ENCODE measurements around the gene KLF16.
A peak's percentile ranks its signal among the peaks of the same experiment; 100 is the strongest.

KLF16 gene

GRCh38 chr19:1908364-1908678 lies 44.9 kb upstream of the KLF16 start:
- H3K4me1 ChIP-seq (ENCODE audit: control insufficient read depth, low read depth, low read length), result no peaks in the 10 kb centered on the region
- H3K4ac ChIP-seq (ENCODE audit: low read depth, low read length), result no peak overlapping the region
- H4K5ac ChIP-seq (ENCODE audit: low read length), result no peak overlapping the region
- H3K27ac ChIP-seq (ENCODE audit: low read depth, low read length), result no peak overlapping the region
- H3K4me3 ChIP-seq (ENCODE audit: low read length), result no peak overlapping the region
- H3K79me1 ChIP-seq (ENCODE audit: low read length), result peaks cover 13% of the 10 kb centered on the region
- H3K27me3 ChIP-seq (ENCODE audit: insufficient read depth, low read length, poor library complexity), result no peaks in the 10 kb centered on the region
- peaks cover 3% of the 10 kb centered on the region for H3K36me3 ChIP-seq (ENCODE audit: control insufficient read depth, insufficient read depth, low read length)
- no peak overlapping the region for H2BK15ac ChIP-seq (replicated peaks; ENCODE audit: low read depth)
- no peak overlapping the region for H3K56ac ChIP-seq (ENCODE audit: low read length)
- no peak overlapping the region for H3K4me2 ChIP-seq (ENCODE audit: low read length)
- WGBS (ENCODE audit: extremely low coverage, insufficient coverage, low lambda C conversion rate), result no CpG with 5 or more reads among the region's 13 CpGs
- no peak overlapping the region for H4K8ac ChIP-seq (ENCODE audit: low read depth, low read length)
- H2AK5ac ChIP-seq (ENCODE audit: low read length), result no peak overlapping the region
- H2BK120ac ChIP-seq (ENCODE audit: low read depth, low read length), result no peak overlapping the region
- no peak overlapping the region for H3K23ac ChIP-seq (ENCODE audit: low read length)
- DNase-seq, result no peak
- H3K18ac ChIP-seq (ENCODE audit: low read length), result no peak overlapping the region
- peaks cover 49% of the 10 kb centered on the region for H3K79me2 ChIP-seq (ENCODE audit: control insufficient read depth, insufficient read depth, low read length)
- H3K9ac ChIP-seq (ENCODE audit: low read length), result no peak overlapping the region
- no peak overlapping the region for H2BK5ac ChIP-seq (ENCODE audit: low read length)

- H2BK120ac ChIP-seq (ENCODE audit: low read depth, low read length), result no peak overlapping the region
- H3K36me3 ChIP-seq (ENCODE audit: control insufficient read depth, insufficient read depth, low read length), result peaks cover 3% of the 10 kb centered on the region
- H3K9ac ChIP-seq (ENCODE audit: low read length), result no peak overlapping the region
- no peak for DNase-seq
- no peak overlapping the region for H3K4me3 ChIP-seq (ENCODE audit: low read length)
- no peak overlapping the region for H3K23ac ChIP-seq (ENCODE audit: low read length)
- H3K27ac ChIP-seq (ENCODE audit: low read depth, low read length), result no peak overlapping the region
- no peak overlapping the region for H4K5ac ChIP-seq (ENCODE audit: low read length)
- H3K79me1 ChIP-seq (ENCODE audit: low read length), result peaks cover 13% of the 10 kb centered on the region
- H3K79me2 ChIP-seq (ENCODE audit: control insufficient read depth, insufficient read depth, low read length), result peaks cover 49% of the 10 kb centered on the region
- H3K27me3 ChIP-seq (ENCODE audit: insufficient read depth, low read length, poor library complexity), result no peaks in the 10 kb centered on the region
- peak overlapping the region; percentile 17 for H3K56ac ChIP-seq (ENCODE audit: low read length)
- no peak overlapping the region for H2AK5ac ChIP-seq (ENCODE audit: low read length)
- no peak overlapping the region for H3K4ac ChIP-seq (ENCODE audit: low read depth, low read length)
- no peak overlapping the region for H3K4me2 ChIP-seq (ENCODE audit: low read length)
- no peak overlapping the region for H2BK5ac ChIP-seq (ENCODE audit: low read length)
- no peak overlapping the region for H3K18ac ChIP-seq (ENCODE audit: low read length)
- no peak overlapping the region for H4K8ac ChIP-seq (ENCODE audit: low read depth, low read length)
- H2BK15ac ChIP-seq (replicated peaks; ENCODE audit: low read depth), result no peak overlapping the region
- H3K4me1 ChIP-seq (ENCODE audit: control insufficient read depth, low read depth, low read length), result no peaks in the 10 kb centered on the region
- WGBS (ENCODE audit: extremely low coverage, insufficient coverage, low lambda C conversion rate), result no CpG with 5 or more reads among the region's 43 CpGs
These were observed 44.4 kb upstream of the KLF16 start for GRCh38 chr19:1907563-1908363.

- peaks cover 1% of the 10 kb centered on the region for H3K36me3 ChIP-seq (ENCODE audit: control insufficient read depth, insufficient read depth, low read length)
- H4K8ac ChIP-seq (ENCODE audit: low read depth, low read length), result no peak overlapping the region
- H3K4ac ChIP-seq (ENCODE audit: low read depth, low read length), result no peak overlapping the region
- H3K23ac ChIP-seq (ENCODE audit: low read length), result no peak overlapping the region
- H4K5ac ChIP-seq (ENCODE audit: low read length), result no peak overlapping the region
- H2BK120ac ChIP-seq (ENCODE audit: low read depth, low read length), result no peak overlapping the region
- peaks cover 13% of the 10 kb centered on the region for H3K79me1 ChIP-seq (ENCODE audit: low read length)
- no CpG with 5 or more reads among the region's 10 CpGs for WGBS (ENCODE audit: extremely low coverage, insufficient coverage, low lambda C conversion rate)
- no peak overlapping the region for H2AK5ac ChIP-seq (ENCODE audit: low read length)
- H3K27me3 ChIP-seq (ENCODE audit: insufficient read depth, low read length, poor library complexity), result no peaks in the 10 kb centered on the region
- no peak overlapping the region for H3K9ac ChIP-seq (ENCODE audit: low read length)
- H3K4me2 ChIP-seq (ENCODE audit: low read length), result no peak overlapping the region
- H3K27ac ChIP-seq (ENCODE audit: low read depth, low read length), result no peak overlapping the region
- no peaks in the 10 kb centered on the region for H3K4me1 ChIP-seq (ENCODE audit: control insufficient read depth, low read depth, low read length)
- no peak overlapping the region for H2BK5ac ChIP-seq (ENCODE audit: low read length)
- H2BK15ac ChIP-seq (replicated peaks; ENCODE audit: low read depth), result no peak overlapping the region
- no peak overlapping the region for H3K18ac ChIP-seq (ENCODE audit: low read length)
- H3K56ac ChIP-seq (ENCODE audit: low read length), result peak overlapping the region; percentile 17
- DNase-seq, result no peak
- no peak overlapping the region for H3K4me3 ChIP-seq (ENCODE audit: low read length)
- peaks cover 45% of the 10 kb centered on the region for H3K79me2 ChIP-seq (ENCODE audit: control insufficient read depth, insufficient read depth, low read length)
These were observed 43.7 kb upstream of the KLF16 start for GRCh38 chr19:1906985-1907562.

- peak overlapping the region; percentile 93 for H3K56ac ChIP-seq (ENCODE audit: low read length)
- peak overlapping the region; percentile 93 for H3K9ac ChIP-seq (ENCODE audit: low read length)
- H3K79me1 ChIP-seq (ENCODE audit: low read length), result peaks cover 13% of the 10 kb centered on the region
- no peak overlapping the region for H2BK5ac ChIP-seq (ENCODE audit: low read length)
- peak overlapping the region; percentile 44 for H3K4ac ChIP-seq (ENCODE audit: low read depth, low read length)
- no peaks in the 10 kb centered on the region for H3K4me1 ChIP-seq (ENCODE audit: control insufficient read depth, low read depth, low read length)
- H3K27ac ChIP-seq (ENCODE audit: low read depth, low read length), result no peak overlapping the region
- H3K36me3 ChIP-seq (ENCODE audit: control insufficient read depth, insufficient read depth, low read length), result peaks cover 1% of the 10 kb centered on the region
- no peak overlapping the region for H3K18ac ChIP-seq (ENCODE audit: low read length)
- no peak overlapping the region for H2BK15ac ChIP-seq (replicated peaks; ENCODE audit: low read depth)
- H2BK120ac ChIP-seq (ENCODE audit: low read depth, low read length), result no peak overlapping the region
- peak overlapping the region; percentile 73 for H3K4me3 ChIP-seq (ENCODE audit: low read length)
- no peak overlapping the region for H4K8ac ChIP-seq (ENCODE audit: low read depth, low read length)
- no CpG with 5 or more reads among the region's 15 CpGs for WGBS (ENCODE audit: extremely low coverage, insufficient coverage, low lambda C conversion rate)
- H3K27me3 ChIP-seq (ENCODE audit: insufficient read depth, low read length, poor library complexity), result no peaks in the 10 kb centered on the region
- no peak overlapping the region for H2AK5ac ChIP-seq (ENCODE audit: low read length)
- peak overlapping the region; percentile 78 for H3K4me2 ChIP-seq (ENCODE audit: low read length)
- DNase-seq, result no peak
- no peak overlapping the region for H4K5ac ChIP-seq (ENCODE audit: low read length)
- H3K79me2 ChIP-seq (ENCODE audit: control insufficient read depth, insufficient read depth, low read length), result peaks cover 40% of the 10 kb centered on the region
- peak overlapping the region; percentile 1 for H3K23ac ChIP-seq (ENCODE audit: low read length)
These were observed 42.5 kb upstream of the KLF16 start for GRCh38 chr19:1905863-1906375.

GRCh38 chr19:1905110-1905862 lies 41.9 kb upstream of the KLF16 start, which contains the start of the genes ADAT3 and SCAMP4:
TSS of gene ADAT3 (plus strand) at chr19:1905399. CDS start at chr19:1912048, 6,649 bp downstream.
TSS of gene SCAMP4 (plus strand) at chr19:1905399. CDS start at chr19:1915020, 9,621 bp downstream.
- H3K18ac ChIP-seq (ENCODE audit: low read length), result peak within 1 kb of the TSS; percentile 69
- H2BK15ac ChIP-seq (replicated peaks; ENCODE audit: low read depth), result no peak within 1 kb of the TSS
- H4K8ac ChIP-seq (ENCODE audit: low read depth, low read length), result no peak within 1 kb of the TSS
- peaks cover 1% of the 10 kb centered on the region for H3K36me3 ChIP-seq (ENCODE audit: control insufficient read depth, insufficient read depth, low read length)
- no peak within 1 kb of the TSS for H2AK5ac ChIP-seq (ENCODE audit: low read length)
- H3K4me1 ChIP-seq (ENCODE audit: control insufficient read depth, low read depth, low read length), result no peaks in the 10 kb centered on the region
- H3K27me3 ChIP-seq (ENCODE audit: insufficient read depth, low read length, poor library complexity), result no peaks in the 10 kb centered on the region
- H3K4ac ChIP-seq (ENCODE audit: low read depth, low read length), result peak within 1 kb of the TSS; percentile 44
- peak within 1 kb of the TSS; percentile 66 for H3K23ac ChIP-seq (ENCODE audit: low read length)
- H3K4me2 ChIP-seq (ENCODE audit: low read length), result peak within 1 kb of the TSS; percentile 78
- DNase-seq, result peak; percentile 100
- peak within 1 kb of the TSS; percentile 93 for H3K56ac ChIP-seq (ENCODE audit: low read length)
- H3K27ac ChIP-seq (ENCODE audit: low read depth, low read length), result peak within 1 kb of the TSS; percentile 91
- H3K79me1 ChIP-seq (ENCODE audit: low read length), result peaks cover 13% of the 10 kb centered on the region
- H3K9ac ChIP-seq (ENCODE audit: low read length), result peak within 1 kb of the TSS; percentile 93
- peak within 1 kb of the TSS; percentile 73 for H3K4me3 ChIP-seq (ENCODE audit: low read length)
- H2BK5ac ChIP-seq (ENCODE audit: low read length), result no peak within 1 kb of the TSS
- H3K79me2 ChIP-seq (ENCODE audit: control insufficient read depth, insufficient read depth, low read length), result peaks cover 37% of the 10 kb centered on the region
- H2BK120ac ChIP-seq (ENCODE audit: low read depth, low read length), result no peak within 1 kb of the TSS
- no CpG with 5 or more reads among the region's 92 CpGs for WGBS (ENCODE audit: extremely low coverage, insufficient coverage, low lambda C conversion rate)
- no peak within 1 kb of the TSS for H4K5ac ChIP-seq (ENCODE audit: low read length)
